SH-SY5Y (cell line): ENCODE results near the gene EFHC1.

Experiments
- GATA2 ChIP-seq: IDR thresholded peaks from 2 replicates; pipeline ENCODE4 v1.6.1; 2011; ENCODE audit warnings: mild to moderate bottlenecking, low read depth, low read length
- GATA3 ChIP-seq: IDR thresholded peaks from 2 replicates; pipeline ENCODE4 v1.6.1; 2011; ENCODE audit warnings: low read depth, mild to moderate bottlenecking, low read length, moderate library complexity

GRCh38 chr6:52423448-52423847 is 3.3 kb downstream of the EFHC1 start:
- TF ChIP-seq GATA3 (no peak), GATA2 (no peak)
